Activated T-cell treated with anti-CD3 and anti-CD28 coated beads, Interleukin-2, amount 50 U/mL, for 24 hours (primary cell): Measurements from ENCODE around the gene PAFAH1B2.

Source experiments
- DNase-seq: peaks from one replicate; pipeline ENCODE4 v3.0.0-alpha.2; 2020
- H3K27ac Mint-ChIP-seq: 2 replicates; pipeline ENCODE4 v1.8.0; 2020; ENCODE audit warnings: mild to moderate bottlenecking, mixed read lengths
- H3K27me3 Mint-ChIP-seq: 2 replicates; pipeline ENCODE4 v1.8.0; 2020; ENCODE audit warnings: mixed read lengths
- H3K36me3 Mint-ChIP-seq: 2 replicates; pipeline ENCODE4 v1.8.0; 2020; ENCODE audit warnings: low read depth, mixed read lengths
- H3K4me1 Mint-ChIP-seq: 2 replicates; pipeline ENCODE4 v1.8.0; 2020; ENCODE audit warnings: low read depth, mixed read lengths
- H3K4me3 Mint-ChIP-seq: 2 replicates; pipeline ENCODE4 v1.8.0; 2020; ENCODE audit warnings: mild to moderate bottlenecking, moderate library complexity, mixed read lengths
- H3K9me3 Mint-ChIP-seq: 2 replicates; pipeline ENCODE4 v1.8.0; 2020; ENCODE audit warnings: mixed read lengths

PAFAH1B2 gene

GRCh38 chr11:117220568-117220967 lies 76.5 kb downstream of the PAFAH1B2 start:
- Mint-ChIP-seq H3K9me3 (no peaks in the 10 kb centered on the region), H3K27ac (peak overlapping the region; percentile 72), H3K4me1 (peaks cover 6% of the 10 kb centered on the region), H3K27me3 (no peaks in the 10 kb centered on the region), H3K36me3 (peaks cover 99% of the 10 kb centered on the region), H3K4me3 (no peak overlapping the region)
- no peak for DNase-seq

DNA sequence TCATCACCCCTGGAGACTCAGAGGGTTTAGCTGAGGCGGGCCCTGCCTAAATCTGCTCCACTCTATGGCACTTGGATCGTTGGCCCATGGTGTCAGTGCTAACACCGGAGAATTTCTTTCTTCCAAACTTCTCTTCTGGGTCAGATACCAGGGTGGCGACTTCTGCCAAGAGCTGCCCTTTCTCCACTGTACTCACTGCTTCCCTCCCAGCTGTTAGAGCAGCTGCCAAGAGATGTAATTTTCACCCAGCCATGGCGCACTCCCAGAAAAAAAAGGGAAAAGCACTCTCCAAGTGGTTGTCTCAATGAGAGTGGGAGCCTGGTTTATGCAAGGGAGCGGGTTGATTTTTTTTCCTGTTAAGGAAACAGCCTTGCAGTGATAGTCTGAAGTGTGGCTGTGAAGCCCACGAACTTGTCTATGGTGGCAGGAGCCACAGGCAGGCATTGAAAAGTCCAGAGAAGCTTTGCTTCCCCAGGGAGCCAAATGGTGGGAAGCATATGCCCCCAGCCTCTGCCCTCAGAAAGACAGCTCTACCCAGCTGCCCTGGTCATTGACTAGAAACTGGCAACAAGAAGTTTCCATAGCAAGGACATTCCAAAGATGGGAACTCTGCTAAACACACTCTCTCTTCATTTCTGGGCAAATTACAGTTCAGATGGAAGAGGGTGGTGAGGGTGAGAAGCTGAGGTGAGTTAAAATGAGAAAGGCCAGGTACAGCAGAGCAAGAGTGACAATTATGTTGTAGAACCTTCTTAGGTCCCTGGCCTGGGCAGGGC lies 77.1 kb downstream of the PAFAH1B2 start:
- H3K36me3 Mint-ChIP-seq, result peaks cover 99% of the 10 kb centered on the region
- H3K4me3 Mint-ChIP-seq, result no peak overlapping the region
- peak overlapping the region; percentile 72 for H3K27ac Mint-ChIP-seq
- H3K27me3 Mint-ChIP-seq, result no peaks in the 10 kb centered on the region
- H3K9me3 Mint-ChIP-seq, result no peaks in the 10 kb centered on the region
- no peak for DNase-seq
- peaks cover 6% of the 10 kb centered on the region for H3K4me1 Mint-ChIP-seq

DNA sequence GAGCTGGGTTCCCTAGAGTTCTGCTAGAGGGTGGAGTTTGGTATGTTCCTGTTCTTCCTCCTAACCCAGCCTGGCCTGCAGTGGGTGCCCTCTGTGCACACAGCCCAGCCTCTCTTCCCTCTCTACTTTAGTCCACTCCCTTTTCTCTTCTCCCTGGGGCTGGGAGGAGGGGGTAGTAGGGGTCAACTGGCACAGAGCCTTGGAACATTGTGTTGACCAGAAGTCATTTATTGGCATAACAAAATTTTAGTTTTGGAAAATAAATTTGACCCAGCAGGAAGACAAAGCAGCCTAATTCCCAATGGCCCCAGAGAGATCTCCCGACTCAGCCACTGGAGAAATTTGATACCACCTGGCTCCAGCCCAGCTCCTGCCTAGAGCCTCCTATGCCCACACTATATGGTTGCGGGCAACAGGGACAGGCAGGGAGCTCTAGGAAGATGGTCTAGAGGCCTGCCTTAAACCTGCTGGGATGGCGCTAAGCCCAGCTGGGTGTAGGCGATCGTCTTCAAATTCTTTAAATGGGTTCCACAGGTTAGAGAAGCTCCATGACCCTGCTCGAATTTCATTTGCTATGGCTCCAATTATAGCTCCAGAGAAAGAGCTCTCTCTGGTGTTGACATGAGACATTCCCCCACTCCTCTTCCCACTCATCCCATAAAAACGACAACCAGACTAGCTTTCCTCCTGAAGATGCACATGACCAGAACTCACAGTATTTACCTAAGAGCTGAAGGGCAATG lies 77.9 kb downstream of the PAFAH1B2 start:
- peaks cover 10% of the 10 kb centered on the region for H3K4me1 Mint-ChIP-seq
- no peaks in the 10 kb centered on the region for H3K27me3 Mint-ChIP-seq
- no peak overlapping the region for H3K4me3 Mint-ChIP-seq
- DNase-seq, result peak; percentile 16
- no peaks in the 10 kb centered on the region for H3K9me3 Mint-ChIP-seq
- peak overlapping the region; percentile 55 for H3K27ac Mint-ChIP-seq
- peaks cover 99% of the 10 kb centered on the region for H3K36me3 Mint-ChIP-seq

- peak; percentile 23 for DNase-seq
- Mint-ChIP-seq H3K9me3 (no peaks in the 10 kb centered on the region), H3K4me3 (no peak overlapping the region), H3K27me3 (no peaks in the 10 kb centered on the region), H3K27ac (peak overlapping the region; percentile 15), H3K4me1 (peaks cover 16% of the 10 kb centered on the region), H3K36me3 (peaks cover 99% of the 10 kb centered on the region)
These were observed 79.1 kb downstream of the PAFAH1B2 start for GRCh38 chr11:117222991-117223740.

GRCh38 chr11:117223741-117224689 lies 79.9 kb downstream of the PAFAH1B2 start:
- Mint-ChIP-seq H3K4me1 (peaks cover 21% of the 10 kb centered on the region), H3K36me3 (peaks cover 99% of the 10 kb centered on the region), H3K9me3 (no peaks in the 10 kb centered on the region), H3K27me3 (no peaks in the 10 kb centered on the region), H3K4me3 (no peak overlapping the region), H3K27ac (peak overlapping the region; percentile 22)
- no peak for DNase-seq

DNA sequence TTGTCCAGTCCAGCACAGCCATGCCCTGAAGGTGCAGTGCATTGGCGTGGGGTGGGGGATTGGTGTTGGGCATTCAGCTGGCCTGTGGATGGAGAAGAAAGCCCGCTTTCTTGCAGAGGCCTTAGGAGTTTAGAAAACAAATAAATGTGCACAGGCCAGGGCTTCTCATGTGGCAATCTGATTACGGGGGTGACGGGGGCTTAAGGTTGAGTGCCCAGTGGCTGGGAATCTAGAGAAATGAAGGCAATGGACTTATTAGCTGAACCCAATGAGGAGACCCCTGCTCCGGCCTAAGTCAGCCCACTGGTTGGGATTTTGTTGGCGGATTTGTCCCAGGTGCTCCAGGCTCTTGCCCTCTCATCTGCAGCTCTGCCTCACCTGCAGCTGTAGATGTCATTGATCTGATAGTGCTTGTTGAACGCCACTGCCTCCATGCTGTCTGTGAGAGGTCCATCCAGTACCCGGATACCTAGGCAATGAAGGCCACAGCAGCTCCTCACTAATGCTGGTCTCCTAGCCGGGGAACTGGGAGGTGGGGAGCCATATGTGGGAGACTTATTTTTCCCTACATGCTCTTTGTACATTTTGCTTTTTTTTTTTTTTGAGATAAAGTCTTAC lies 81.6 kb downstream of the PAFAH1B2 start:
- Mint-ChIP-seq H3K4me1 (peaks cover 36% of the 10 kb centered on the region), H3K27me3 (no peaks in the 10 kb centered on the region), H3K36me3 (peaks cover 100% of the 10 kb centered on the region), H3K27ac (no peak overlapping the region), H3K9me3 (no peaks in the 10 kb centered on the region), H3K4me3 (no peak overlapping the region)
- DNase-seq, result no peak
